Camera-type eye (tissue), 1 donor: ENCODE data around the gene PXMP2. TPM values are rescaled to one million over a fixed set of nuclear protein-coding genes. Genes with fewer than 3 reads are reported as not detected.

Experiments used
- total RNA-seq: library from RNA; depleted of rRNA; stranded (reverse); fragments of >200 nt; gene quantifications from one replicate; pipeline ENCODE4 v1.2.3, GENCODE V29; 2014

PXMP2 gene
- total RNA-seq: 44.8 TPM

DNA sequence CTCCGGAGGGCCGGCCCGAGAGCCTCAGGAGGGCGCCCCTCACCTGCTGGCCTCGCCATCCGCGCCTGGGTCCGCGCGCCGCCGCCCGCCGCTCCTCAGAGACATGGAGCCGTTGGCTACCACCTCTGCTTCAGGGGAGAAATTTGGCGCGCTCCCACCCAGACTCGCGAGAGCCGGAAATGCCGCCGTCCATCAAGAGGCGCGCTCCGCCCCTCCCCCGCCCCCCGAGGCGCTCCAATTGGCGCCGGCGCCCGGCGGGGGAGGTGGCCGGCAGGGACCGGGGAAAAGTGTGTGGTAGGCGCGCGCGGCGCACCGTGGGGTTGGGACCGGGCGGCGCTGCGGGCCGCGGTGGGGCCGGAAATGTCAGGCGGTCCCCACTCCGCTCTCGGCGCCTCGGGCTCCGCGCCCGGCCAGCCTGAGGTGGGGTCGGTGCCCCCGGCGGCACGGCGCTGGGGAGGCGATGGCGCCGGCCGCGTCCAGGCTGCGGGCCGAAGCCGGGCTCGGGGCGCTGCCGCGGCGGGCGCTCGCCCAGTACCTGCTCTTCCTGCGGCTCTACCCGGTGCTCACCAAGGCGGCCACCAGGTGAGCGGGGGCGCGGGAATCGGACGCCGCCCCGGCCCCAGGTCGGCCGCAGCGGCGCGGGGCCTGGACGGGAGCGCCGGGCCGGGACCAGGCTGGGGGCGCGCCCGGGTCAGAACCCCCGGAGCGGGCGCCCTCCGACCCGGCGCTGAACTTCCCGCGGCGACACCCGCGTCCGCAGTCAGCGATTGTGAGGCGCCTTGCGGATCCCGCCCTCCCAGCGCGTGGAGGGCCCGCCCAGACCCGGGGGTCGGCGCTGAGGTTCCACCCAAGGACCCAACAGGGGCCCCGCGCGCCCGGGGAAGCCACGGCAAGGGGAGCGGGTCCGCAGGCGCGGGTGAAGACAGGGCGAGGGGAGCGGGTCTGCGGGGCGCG lies at the start of gene PXMP2, which contains the start of gene POLE:
Gene PXMP2 (plus strand): TSS at position 377 of the 954 bp plus-strand sequence. CDS start 84 bp downstream, at position 461.
Gene POLE (minus strand): TSS at position 132 of the 954 bp plus-strand sequence. CDS start 27 bp downstream, at position 105.

DNA sequence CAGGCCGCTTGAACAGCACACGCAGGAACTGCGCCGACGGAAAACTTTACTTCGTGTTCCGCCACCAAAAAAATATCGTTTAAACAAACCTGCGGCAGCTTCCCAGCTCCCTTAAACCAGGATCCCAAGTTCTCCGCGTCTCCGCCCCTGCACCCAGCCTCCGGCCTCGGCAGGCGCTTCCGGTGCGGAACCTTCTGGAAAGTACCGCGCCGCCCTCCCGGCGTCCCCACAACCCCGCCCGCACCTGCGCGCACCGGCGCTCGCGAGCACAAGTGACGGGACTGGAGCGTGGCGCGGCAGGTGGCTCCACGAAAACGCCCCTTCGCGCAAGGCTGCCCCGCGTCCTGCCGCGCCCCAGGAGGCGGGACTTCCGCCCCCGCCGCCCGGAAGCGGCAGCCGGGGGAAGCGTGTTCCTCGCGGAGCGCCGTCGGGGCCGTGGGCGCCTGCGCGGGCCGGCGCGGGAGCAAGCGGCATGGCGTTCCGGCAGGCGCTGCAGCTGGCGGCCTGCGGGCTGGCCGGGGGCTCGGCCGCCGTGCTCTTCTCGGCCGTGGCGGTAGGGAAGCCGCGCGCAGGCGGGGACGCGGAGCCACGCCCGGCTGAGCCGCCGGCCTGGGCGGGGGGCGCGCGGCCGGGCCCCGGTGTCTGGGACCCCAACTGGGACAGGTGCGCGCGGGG lies 23.2 kb downstream of the PXMP2 start, which contains the start of gene PGAM5:
Gene PGAM5 (plus strand): TSS at position 438 of the 675 bp plus-strand sequence. CDS start 35 bp downstream, at position 473.

Other genes with a start within 250 kb of the PXMP2 start
- gene FBRSL1, start 197.4 kb upstream of the PXMP2 start, total RNA-seq: 27.1 TPM
- 0.66 TPM for gene LRCOL1, start 77.0 kb upstream of the PXMP2 start, total RNA-seq
- gene P2RX2, start 68.8 kb upstream of the PXMP2 start, total RNA-seq: not detected
- 60.3 TPM for gene POLE, start 245 bp upstream of the PXMP2 start, total RNA-seq
- gene PGAM5, start 23.3 kb downstream of the PXMP2 start, total RNA-seq: 16.2 TPM
- gene ANKLE2, start 74.2 kb downstream of the PXMP2 start, total RNA-seq: 63.6 TPM
- 86.0 TPM for gene GOLGA3, start 141.3 kb downstream of the PXMP2 start, total RNA-seq
- gene CHFR, start 200.0 kb downstream of the PXMP2 start, total RNA-seq: 34.7 TPM